ENCODE data around the gene B3GAT3. TPM values are rescaled to one million over a fixed set of nuclear protein-coding genes. Genes with fewer than 3 reads are reported as not detected.

Gene B3GAT3
- total and polyA plus RNA-seq, 2 of the 8 experiments (the other 6 are each of a cell fraction or from before 2014, with no cell fraction given) = 28.0 to 39.0 TPM

- TF ChIP-seq POLR2A (IDR thresholded peaks at IDR 0.05; ENCODE audit: control extremely low read depth in 1 of 2, low read depth in 2 of 2, low read length in 2 of 2) (peak in 1 of 2 experiments; percentile 78; a peak in 2 of 3 replicates), GABPA (IDR thresholded peaks at IDR 0.05; ENCODE audit: borderline replicate concordance, insufficient read depth, low read length) (no peak), HDAC2 (IDR thresholded peaks at IDR 0.05; ENCODE audit: borderline replicate concordance in 1 of 2, low read depth in 2 of 2, low read length in 2 of 2) (no peak), GTF2F1 (IDR thresholded peaks at IDR 0.05; ENCODE audit: borderline replicate concordance, low read depth, low read length) (no peak), SIN3A (conservative IDR thresholded peaks at IDR 0.05 in 1 of 2, IDR thresholded peaks at IDR 0.05 in 1 of 2; ENCODE audit: low read depth in 1 of 2, low read length in 2 of 2) (no peak; a peak in 1 of 4 replicates), SIRT6 (IDR thresholded peaks at IDR 0.05; ENCODE audit: low read length) (no peak), BCL11A (IDR thresholded peaks at IDR 0.05; ENCODE audit: low read depth in 2 of 2, low read length in 2 of 2) (no peak), TEAD4 (IDR thresholded peaks at IDR 0.05; ENCODE audit: low read depth, low read length) (no peak), SP1 (IDR thresholded peaks at IDR 0.05; ENCODE audit: low read depth, low read length) (0 out of 2 replicates have a peak, but pooled peaks have one; percentile 32), JUND (IDR thresholded peaks at IDR 0.05; ENCODE audit: low read length) (no peak)
- TF ChIP-seq, protein P1, sequence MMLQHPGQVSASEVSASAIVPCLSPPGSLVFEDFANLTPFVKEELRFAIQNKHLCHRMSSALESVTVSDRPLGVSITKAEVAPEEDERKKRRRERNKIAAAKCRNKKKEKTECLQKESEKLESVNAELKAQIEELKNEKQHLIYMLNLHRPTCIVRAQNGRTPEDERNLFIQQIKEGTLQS (IDR thresholded peaks at IDR 0.05; ENCODE audit: insufficient read depth, low read depth, low read length) = no peak
Observed at GRCh38 chr11:62601372-62602140, 20.2 kb downstream of the B3GAT3 start, which contains the start of gene MTA2 (continued).

Data from H1 (cell line).